HG02798 (cell line): Measurements from ENCODE around the gene AOAH.
"Not testable (repeated sequence)": the region's sequence is repeated elsewhere in the genome, so short reads cannot be mapped to it uniquely, and the experiment has no call there.

Experiments used
- ATAC-seq: cut with Tn5 transposase; IDR thresholded peaks from one replicate; pipeline ENCODE4 v1.9.1; 2021; ENCODE audit warnings: mild to moderate bottlenecking; ENCODE audit not compliant: unreplicated experiment, poor library complexity

Gene AOAH

DNA sequence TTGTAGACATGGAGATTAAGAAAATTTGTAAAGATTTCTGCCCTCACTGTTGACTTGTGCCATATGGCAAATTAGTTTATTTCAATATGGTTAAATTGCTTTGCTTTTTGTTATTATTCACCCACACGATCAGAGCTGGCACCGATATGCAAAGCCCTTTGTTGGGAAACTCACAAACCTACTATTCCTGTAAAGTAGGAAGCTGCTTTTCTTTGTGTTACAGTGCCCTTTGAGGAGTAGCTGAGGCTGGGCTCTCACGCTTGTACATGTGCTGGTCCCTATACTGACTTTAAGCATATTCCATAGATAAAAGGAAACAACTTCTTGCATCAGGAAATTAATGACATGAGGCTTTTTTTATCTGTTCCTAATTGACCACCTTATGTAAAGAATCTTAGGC, 17.6 kb upstream of the AOAH start:
- ATAC-seq = no peak

DNA sequence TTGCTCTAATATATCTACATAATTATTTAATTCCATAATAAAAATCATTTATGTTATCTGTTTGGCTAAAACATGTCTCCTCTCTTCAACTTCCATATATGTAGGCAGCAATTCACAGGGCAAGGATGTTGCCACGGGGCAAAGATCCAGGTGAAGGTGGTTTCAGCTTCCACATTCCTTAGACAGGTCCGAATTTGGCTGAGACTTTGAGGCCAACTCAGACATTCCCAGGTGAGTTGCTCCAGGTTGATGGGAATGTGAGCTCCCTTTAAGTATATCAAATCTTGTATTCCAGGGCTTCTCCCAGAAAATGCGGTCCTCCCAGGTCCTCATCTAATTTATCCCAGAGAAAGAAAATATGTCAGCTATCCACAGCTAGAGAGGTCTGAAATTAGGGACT, 15.1 kb upstream of the AOAH start:
- ATAC-seq = no peak

DNA sequence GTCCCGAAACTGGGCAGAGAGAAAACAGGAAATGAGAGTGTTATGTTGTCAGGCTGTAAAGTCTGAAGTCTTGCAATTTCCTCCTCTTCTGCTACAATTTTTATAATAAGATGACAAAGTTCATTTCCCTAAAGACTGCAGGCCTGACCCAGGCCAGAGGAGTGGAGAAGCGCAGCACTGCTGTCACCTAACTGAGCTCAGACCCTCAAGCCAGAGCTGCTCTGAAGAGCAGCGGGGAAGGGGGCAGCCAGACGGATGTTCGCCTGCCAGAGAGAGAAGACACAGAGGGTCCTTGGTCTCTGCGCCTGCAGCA, 12.6 kb upstream of the AOAH start:
- ATAC-seq = peak; percentile 92

DNA sequence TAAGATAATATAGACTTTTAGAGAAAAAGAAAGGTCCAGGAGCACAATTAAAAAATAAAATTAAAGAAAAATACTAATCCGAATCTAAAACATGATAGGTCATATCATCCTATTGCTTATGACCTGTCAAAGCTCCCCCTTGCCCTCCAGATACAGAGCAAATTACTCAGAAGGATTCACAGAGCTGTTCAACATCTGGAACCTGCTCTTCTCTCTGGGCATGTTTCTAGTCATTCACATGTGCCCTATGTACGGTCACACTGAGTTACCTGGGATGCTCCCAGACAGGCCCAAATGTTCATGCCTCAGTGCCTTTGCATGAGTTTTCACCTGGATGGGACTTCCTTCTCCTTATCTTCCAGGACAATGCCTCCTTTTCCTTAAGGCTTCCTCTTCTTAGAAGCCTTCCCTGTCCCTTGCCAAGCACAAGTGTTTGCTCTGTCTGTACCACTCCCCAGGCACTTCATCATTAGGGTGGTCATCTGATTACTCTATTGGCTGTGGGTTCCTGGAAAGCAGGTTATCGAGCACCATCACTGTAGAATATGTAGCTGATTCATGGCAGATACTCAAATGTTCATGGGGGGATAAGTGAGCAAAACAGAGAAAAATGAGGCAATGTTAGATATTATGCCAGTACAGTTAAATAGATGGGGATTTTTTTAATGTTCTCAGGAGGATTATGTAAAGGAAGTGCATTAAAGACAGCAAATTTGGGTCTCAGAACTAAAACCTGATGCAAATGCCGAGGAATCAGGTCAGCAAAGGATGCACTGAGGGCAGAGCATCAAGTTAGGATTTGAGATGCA, 12.0 kb upstream of the AOAH start:
- ATAC-seq = no peak

DNA sequence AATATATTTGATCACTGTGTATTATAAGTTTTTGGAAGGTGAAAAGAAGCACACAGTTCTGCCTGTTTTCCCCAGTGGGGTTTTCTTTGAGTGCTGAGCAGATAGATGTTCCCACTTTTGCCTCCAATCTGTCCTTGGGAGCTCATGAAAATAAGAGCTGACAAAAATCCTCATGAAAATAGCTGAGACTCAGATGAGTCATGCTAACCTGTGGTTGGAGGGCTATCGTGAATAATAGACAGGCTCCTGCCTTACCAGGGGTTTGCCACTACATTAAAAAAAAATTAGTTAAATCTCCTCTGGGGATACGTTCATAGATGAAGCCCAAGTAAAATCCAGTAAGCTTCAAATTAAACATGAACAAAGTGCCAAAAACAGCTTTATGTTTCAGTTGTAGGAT, 10.9 kb upstream of the AOAH start:
- no peak for ATAC-seq

DNA sequence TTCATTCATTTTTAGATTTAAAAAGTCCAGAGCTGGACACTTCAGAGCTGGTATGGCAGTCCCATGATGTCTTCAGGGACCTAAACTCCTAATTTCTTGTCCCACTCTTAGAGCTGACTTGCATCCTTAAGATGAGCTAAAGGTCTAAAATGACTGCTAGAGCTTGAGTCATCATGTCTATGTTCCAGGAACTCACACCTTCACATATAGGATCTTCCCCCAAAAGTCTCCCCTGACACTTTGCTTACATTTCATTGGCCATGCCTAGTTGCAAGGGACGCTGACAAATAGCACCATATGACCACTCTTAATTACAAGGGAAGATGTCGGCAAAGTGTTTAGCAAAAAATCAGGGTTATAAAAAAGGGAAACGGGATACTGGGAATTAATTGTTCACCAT, 10.4 kb upstream of the AOAH start:
- no peak for ATAC-seq

DNA sequence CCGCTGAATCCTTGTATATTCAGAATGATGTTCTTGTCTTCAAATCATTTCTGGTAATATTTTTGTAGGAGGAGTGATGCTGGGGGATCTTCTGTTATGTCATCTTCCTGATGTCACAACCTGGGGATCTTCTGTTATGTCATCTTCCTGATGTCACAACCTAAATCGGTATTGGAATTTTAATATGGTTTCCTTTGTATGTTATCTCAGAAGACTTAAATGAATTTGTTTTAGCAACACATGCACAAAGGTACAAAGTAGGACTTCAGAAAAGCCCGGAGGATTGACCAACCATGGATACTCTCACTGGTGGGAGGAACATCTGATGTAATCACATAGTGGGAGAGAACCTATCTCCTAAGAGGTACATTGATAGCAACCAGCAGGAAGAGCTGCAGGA, 9.1 kb upstream of the AOAH start:
- no peak for ATAC-seq

DNA sequence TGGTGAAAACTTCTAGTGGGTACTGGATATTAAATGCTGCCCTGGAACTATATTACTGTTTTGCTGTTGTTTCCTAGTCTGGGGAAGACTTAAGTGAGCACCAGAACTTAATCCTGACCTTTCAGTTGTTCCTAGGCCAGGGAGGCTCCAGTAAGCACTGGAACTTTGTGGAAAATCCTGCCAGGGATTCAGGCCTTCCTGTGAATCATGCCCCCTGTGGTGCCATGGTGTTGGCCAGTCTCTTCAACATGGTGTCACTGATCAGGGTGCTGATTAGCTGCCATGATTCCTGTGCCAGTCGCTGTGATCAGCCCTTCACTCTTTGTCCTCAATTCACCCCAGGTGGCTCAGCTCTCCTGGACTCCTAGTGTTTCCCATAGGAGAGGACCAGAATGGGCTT, 8.5 kb upstream of the AOAH start:
- ATAC-seq = no peak

DNA sequence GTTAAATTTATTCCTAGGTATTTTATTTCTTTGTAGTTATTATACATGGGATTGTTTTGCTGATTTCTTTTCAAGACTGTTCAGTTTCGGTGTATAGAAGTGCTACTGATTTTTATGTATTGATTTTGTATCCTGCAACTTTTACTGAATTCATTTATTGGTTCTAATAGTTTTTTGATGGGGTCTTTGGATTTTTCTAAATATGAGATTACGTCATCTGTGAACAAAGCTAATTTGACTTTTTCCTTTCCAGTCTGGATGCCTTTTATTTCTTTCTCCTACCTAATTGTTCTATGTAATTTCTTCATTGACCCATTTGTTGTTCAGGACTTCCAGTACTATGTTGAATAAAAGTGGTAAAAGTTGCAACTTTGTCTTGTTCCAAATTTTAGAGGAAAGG, 5.8 kb upstream of the AOAH start:
- no peak for ATAC-seq

DNA sequence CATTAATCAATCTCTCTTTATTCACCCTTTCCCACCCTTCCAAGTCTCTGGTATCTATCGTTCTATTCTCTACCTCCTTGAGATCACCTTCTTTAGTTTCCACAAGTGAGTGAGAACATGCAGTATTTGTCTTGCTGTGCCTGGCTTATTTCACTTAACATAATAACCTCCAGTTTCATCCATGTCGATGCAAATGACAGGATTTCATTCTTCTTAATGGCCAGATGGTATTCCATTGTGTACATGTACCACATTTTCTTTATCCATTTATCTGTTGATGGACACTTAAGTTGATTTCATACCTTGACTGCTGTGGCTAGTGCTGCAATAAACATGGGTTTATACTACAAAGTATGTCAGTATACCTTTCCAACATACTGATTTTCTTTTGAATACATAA, 3.8 kb upstream of the AOAH start:
- ATAC-seq = no peak

DNA sequence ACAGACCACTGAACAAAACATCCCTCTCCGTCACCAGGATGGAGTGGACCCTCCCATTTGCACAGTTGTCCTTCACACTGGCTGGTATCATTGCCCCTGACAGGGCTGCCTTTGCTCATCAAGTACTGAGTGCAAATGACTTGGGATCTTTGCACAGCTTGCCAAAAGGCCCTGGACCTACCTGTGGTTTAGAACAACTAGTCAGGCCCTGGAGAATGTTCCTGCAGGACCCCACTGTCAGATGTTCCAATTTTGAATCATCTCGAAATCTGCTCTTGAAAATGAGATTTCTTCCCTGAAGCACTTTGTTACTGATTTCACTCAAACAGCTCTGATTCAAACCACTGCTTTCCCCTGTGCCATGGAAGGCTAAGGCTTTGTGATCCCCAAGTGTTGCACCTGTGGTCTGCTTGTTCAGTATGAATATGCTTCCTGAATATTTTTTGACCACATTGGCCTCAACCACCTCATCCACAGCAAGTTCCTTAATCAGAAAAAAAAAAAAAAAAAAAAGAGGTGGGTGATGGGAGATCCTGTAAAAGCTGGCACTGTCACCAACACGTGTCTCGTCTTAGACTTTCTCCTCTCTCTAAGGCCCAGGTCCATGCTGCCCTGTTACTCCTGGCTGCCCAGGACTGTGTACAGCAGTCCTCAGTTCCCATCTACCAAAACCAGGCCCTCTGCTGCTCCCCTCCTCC, 2.7 kb upstream of the AOAH start:
- ATAC-seq = no peak

DNA sequence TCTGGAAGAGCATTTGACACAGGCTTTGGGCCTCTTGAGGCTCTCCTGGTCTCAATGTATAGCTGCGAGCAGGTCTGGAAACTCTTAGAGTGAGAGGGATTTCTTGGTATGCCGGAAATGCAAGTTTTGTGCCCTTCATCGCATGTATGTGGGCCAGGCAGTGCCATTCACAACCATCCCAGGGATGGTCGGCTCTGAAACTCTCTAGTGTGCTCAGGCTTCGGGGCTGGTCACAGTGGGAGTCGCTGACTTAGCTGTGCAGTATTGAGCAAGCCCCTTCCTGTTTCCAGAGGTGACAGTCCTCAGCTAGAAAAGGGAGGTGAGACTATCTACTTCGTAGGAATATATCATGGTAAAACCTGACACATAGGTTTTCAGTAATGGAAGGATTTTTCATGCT, 2.0 kb upstream of the AOAH start:
- ATAC-seq = no peak

DNA sequence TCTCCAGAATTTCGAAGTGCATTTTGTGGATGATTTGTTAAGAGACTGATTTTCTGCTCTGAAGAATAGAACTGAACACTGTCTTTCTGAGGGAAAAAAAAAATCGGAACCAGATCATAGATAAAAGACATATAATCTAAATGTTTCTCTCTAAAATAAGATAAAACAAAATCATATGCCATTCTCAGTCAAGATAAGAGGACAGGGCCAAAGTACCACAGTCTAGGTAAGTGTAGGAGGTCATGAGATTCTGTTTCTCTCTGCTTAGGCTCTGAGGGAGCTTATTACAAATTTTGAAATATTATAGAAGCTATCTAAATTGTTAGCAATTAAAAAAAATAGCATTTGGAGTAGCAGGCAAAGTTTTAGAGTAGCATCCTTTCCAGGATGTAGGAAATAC, 702 bp upstream of the AOAH start:
- no peak for ATAC-seq

DNA sequence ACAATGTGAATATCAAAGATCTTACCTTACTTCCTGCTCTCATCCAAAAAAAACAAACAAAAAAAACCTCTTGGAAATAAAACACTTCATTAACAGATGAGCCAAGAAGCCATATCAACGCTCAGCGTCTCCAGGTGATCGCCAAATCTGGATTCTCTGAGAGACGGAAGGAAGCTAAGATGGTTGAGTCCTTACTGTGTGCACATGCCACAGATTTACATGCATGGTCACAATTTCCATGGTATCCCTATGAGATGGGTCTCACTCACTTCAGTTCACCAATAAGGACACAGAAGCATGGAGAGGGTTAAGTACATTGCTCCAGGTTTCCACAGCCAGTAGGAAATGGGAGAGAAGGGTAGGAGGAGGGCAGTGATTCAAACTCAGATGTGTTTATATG, 1.0 kb downstream of the AOAH start:
- no peak for ATAC-seq

DNA sequence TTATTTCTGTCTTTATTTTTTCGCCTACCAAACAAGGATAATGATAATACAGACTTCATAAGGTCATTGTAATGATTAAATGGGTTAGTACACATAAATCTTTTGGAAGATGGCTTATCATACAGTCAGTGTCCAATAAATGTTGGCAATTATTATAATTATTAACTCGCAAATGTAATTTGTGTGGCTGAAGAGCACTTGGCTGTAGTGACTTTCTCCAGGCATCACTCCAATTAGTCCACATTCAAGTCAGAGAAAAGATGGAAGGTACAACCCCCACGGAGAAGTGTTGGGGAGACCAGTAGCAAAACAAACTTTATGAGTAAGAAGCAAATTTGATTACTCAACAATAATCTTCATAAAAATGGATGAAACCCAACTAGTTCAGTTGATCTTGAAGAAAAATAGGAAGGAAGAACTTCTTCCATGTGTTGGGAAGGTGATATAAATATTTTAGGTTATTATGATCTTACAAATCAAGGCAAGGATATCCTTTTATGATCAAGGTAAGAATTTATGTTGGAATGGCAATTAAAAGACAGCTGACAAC, 5.1 kb downstream of the AOAH start:
- no peak for ATAC-seq

DNA sequence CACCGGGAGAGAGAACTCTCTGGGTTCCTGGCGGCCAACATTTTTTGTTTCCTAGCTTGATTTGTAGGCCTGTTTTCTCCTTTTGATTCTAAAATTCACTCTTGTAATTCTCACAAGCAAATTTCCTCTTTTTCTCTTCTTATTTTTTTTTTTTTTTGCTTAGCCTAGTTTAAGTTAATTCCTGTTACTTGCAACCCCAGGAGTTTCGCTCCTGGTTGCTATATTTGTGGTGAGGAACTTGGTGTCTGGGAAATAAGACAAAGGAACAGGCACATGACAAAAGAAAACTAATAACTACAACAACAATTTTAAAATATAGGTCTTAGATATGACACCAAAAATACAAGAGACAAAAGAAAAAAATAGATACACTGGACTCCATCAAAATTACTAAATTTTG, 6.7 kb downstream of the AOAH start:
- no peak for ATAC-seq

DNA sequence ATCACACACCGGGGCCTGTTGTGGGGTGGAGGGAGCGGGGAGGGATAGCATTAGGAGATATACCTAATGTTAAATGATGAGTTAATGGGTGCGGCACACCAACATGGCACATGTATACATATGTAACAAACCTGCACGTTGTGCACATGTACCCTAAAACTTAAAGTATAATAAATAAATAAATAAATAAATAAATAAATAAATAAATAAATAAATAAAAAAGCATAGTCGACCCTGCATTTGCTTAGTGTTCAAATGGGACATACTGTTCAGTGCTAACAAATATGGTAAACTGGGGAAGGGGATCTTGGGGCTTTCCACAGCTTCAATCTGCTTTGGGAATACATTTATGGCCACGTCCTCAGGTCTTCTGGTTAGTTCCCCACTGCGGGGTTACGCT, 7.5 kb downstream of the AOAH start:
- ATAC-seq = not testable (repeated sequence)

DNA sequence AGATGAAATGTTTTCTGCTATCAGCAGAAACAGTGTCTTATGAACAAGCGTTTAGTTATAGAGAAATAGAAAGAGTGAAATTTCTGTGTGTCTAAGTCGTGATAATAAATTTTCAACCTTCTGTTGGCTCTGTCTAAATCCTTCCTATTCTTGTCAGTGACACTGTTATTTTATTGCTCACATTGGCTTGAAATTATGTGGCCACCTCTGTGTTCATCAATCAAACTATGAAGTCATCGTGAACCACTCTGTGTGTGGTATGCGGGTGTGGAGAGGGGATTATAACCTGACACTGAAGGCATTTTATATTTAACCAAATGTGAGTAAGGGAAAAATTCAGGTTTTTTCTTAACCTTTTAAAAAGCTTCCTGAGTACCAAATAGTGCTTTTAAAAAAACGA, 12.3 kb downstream of the AOAH start:
- ATAC-seq = no peak

DNA sequence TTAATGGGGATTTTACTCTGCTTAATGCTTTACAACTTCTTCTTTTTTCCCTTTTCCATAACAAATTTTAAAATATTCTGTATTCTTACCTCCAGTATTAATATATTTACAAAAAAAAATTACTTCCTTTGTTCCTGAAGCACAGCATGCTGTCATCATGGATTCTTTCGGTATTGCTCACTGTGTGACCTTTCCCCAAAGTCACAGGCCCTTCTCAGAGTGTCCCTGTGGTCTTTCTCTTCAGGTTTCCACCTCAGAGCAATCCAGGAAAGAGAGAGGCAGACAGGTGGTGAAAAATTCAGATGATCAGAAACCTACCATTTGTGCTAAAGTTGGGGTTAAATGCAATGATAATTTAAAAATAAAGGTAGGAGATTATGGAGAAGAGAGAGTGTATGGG, 13.0 kb downstream of the AOAH start:
- ATAC-seq = no peak

DNA sequence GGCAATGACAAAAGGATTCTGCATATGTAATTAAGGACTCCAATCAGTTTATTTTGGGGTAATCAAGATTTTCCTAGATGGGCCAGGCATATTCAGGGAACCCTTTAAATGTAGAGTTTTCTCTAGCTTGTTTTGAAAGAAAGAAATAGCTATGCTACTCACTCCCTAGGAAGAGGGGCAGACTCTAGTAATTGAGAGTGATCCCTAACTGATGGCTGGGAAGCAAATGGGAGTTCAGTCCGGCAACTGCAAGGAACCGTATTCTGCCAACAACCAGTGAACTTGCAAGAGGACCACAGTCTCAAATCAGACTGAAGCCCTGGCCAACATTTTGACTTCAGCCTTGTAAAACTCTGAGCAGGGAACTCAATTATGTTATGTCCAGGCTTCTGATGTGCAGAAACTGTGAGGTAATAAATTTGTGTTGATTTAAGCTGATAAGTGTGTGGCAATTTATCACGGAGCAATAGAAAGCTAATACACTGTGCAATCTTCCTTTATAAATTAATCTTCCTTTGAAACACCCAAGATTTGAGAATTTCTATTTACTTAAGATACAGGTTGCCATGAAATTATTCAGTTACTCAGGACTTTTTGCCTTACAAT, 14.0 kb downstream of the AOAH start:
- ATAC-seq = no peak

DNA sequence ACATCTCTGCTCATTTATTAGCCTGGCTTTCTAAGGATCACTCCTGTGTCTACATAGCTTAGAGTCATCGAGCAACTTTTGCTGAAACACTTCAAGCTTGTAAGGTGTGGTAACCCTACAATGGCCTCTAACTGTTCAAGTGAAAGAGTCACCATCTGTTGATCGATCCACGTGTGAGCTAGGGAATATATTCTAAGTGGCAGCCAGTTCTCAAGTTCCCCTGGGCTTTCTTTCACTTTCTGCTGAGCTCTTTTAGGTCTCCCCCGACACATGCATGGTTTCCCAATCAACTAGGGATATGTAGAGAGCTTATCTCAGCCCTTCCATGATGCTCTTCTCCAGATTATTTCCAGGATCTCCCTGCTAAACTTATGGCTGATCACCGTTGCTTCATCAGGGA, 15.5 kb downstream of the AOAH start:
- ATAC-seq = no peak

DNA sequence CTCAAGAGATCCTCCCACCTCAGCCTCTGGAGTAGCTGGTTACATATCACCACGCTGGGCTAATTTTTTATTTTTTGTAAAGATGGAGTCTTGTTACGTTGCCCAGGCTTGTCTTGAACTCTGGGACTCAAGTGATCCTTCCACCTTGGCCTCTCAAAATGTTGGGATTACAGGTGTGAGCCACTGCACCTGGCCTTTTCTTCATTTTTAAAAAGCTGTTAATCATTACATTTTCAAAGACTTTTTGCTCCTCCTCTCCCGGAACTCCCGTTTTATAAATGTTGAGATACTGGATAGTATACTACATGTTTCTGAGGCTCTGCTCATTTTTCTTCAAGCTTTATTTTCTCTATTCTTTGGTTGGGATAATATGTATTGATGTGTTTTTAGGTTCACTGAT, 16.4 kb downstream of the AOAH start:
- no peak for ATAC-seq
